Endothelial cell of umbilical vein (primary cell): ENCODE results near the gene SEMA5A. TPM values are rescaled to one million over a fixed set of nuclear protein-coding genes. Genes with fewer than 3 reads are reported as not detected.

Source experiments
- BruUV-seq: library from RNA; stranded (reverse); fragments of 400-500 nt; replicated peaks from 2 replicates; lab custom pipeline; 2021; lab: Mats Ljungman, UMichigan
- CTCF ChIA-PET: fragments of 300-600, 350-600 bp; sonication (Branson Sonifier 250); formaldehyde crosslinking; loops from one replicate; lab custom pipeline; 2021; ENCODE audit warnings: antibody characterized with exemption, inconsistent platforms; lab: Charles Lee
- POLR2A ChIA-PET: fragments of 300-600, 350-600 bp; sonication (Branson Sonifier 250); formaldehyde crosslinking; loops from one replicate; lab custom pipeline; 2021; ENCODE audit warnings: antibody characterized with exemption, inconsistent platforms; lab: Charles Lee
- DNase-seq: peaks from one replicate; pipeline ENCODE4 v3.0.0-alpha.2; 2011; ENCODE audit warnings: low read depth, low spot score
- FAIRE-seq: peaks from 2 replicates; lab custom pipeline; 2011; peaks lifted over from hg19 to GRCh38; lab: Jason Lieb, UNC
- H2AFZ ChIP-seq: 2 replicates; pipeline ENCODE4 v1.6.0; 2012; ENCODE audit warnings: low read depth, low read length, control low read depth, inconsistent platforms
- H3K27ac ChIP-seq: 2 replicates; pipeline ENCODE4 v1.5.1; 2011; ENCODE audit warnings: low read depth, mild to moderate bottlenecking, control low read depth, low read length, moderate library complexity; ENCODE audit not compliant: insufficient read depth
- H3K27me3 ChIP-seq, 2 experiments: 2 replicates each; pipeline versions ENCODE4 v1.6.0 to v1.6.1; 2011; ENCODE audit warnings: low read length in 2 of 2, mixed read lengths in 1 of 2; ENCODE audit not compliant: control insufficient read depth in 2 of 2, insufficient read depth in 2 of 2
- H3K36me3 ChIP-seq, 2 experiments: 2 replicates in 1 of 2; 3 replicates in 1 of 2; pipeline ENCODE4 v1.5.1; 2011; ENCODE audit warnings: low read length in 2 of 2, mild to moderate bottlenecking in 1 of 2, moderate library complexity in 1 of 2; ENCODE audit not compliant: control insufficient read depth in 2 of 2, insufficient read depth in 2 of 2; ENCODE audit errors: extremely low read depth in 1 of 2
- H3K4me1 ChIP-seq: 3 replicates; pipeline ENCODE4 v1.5.1; 2011; ENCODE audit warnings: mild to moderate bottlenecking, low read length; ENCODE audit not compliant: control insufficient read depth, insufficient read depth; ENCODE audit errors: extremely low read depth
- H3K4me2 ChIP-seq: 2 replicates; pipeline ENCODE4 v1.6.1; 2011; ENCODE audit warnings: low read length, control low read depth, mixed read lengths; ENCODE audit not compliant: insufficient read depth
- H3K4me3 ChIP-seq, 3 experiments: fragments of 200-600 bp in 1 of 3; sonication (generic), shearing (Covaris generic) in 1 of 3; replicated peaks in 1 of 3; 2 replicates each; pipeline ENCODE4 v1.5.1; 2011 to 2016; ENCODE audit warnings: control low read depth in 3 of 3, low read length in 3 of 3, mild to moderate bottlenecking in 2 of 3, inconsistent platforms in 1 of 3, low read depth in 1 of 3, moderate library complexity in 1 of 3; ENCODE audit not compliant: insufficient read depth in 1 of 3
- H3K79me2 ChIP-seq: 2 replicates; pipeline ENCODE4 v1.6.0; 2012; ENCODE audit warnings: low read length, inconsistent platforms; ENCODE audit not compliant: control insufficient read depth, insufficient read depth
- H3K9ac ChIP-seq: replicated peaks from 2 replicates; pipeline ENCODE3; 2011; ENCODE audit warnings: low read length, control low read depth; ENCODE audit not compliant: insufficient read depth; ENCODE audit errors: extremely low read depth
- H3K9me1 ChIP-seq: replicated peaks from 3 replicates; pipeline ENCODE4 v1.6.0; 2011; ENCODE audit warnings: mild to moderate bottlenecking, low read length; ENCODE audit not compliant: control insufficient read depth, insufficient read depth; ENCODE audit errors: extremely low read depth
- H3K9me3 ChIP-seq: replicated peaks from 2 replicates; pipeline ENCODE4 v1.5.1; 2012; ENCODE audit warnings: low read length, inconsistent platforms; ENCODE audit not compliant: control insufficient read depth, insufficient read depth
- H4K20me1 ChIP-seq: replicated peaks from 2 replicates; pipeline ENCODE3; 2011; ENCODE audit warnings: mild to moderate bottlenecking, low read length; ENCODE audit not compliant: control insufficient read depth, insufficient read depth; ENCODE audit errors: extremely low read depth
- EZH2 ChIP-seq: IDR thresholded peaks from 2 replicates; pipeline ENCODE4 v1.6.1; 2012; ENCODE audit warnings: borderline replicate concordance, low read depth, mild to moderate bottlenecking, moderate library complexity, low read length, inconsistent platforms; ENCODE audit not compliant: severe bottlenecking
- FOS ChIP-seq: IDR thresholded peaks from 2 replicates; pipeline ENCODE4 v1.6.1; 2011; ENCODE audit warnings: mild to moderate bottlenecking, low read length, moderate library complexity, borderline replicate concordance; ENCODE audit not compliant: insufficient read depth
- GATA2 ChIP-seq: IDR thresholded peaks from 2 replicates; pipeline ENCODE4 v1.7.0; 2011; ENCODE audit warnings: low read depth, mild to moderate bottlenecking, moderate library complexity, mixed read lengths, low read length; ENCODE audit not compliant: insufficient read length, insufficient read depth
- JUN ChIP-seq: IDR thresholded peaks from 2 replicates; pipeline ENCODE4 v1.6.1; 2011; ENCODE audit warnings: borderline replicate concordance, low read depth; ENCODE audit not compliant: insufficient read length, insufficient read depth
- MYC ChIP-seq: IDR thresholded peaks from one replicate; pipeline ENCODE4 v1.6.1; 2011; ENCODE audit warnings: mild to moderate bottlenecking, low read depth, low read length
- POLR2A ChIP-seq: IDR thresholded peaks from 2 replicates; pipeline ENCODE4 v1.6.1; 2012; ENCODE audit warnings: low read depth, mild to moderate bottlenecking, control low read depth, low read length
- POLR2AphosphoS5 ChIP-seq: IDR thresholded peaks from 2 replicates; pipeline ENCODE4 v1.6.1; 2012; ENCODE audit warnings: low read depth, mild to moderate bottlenecking, control low read depth, low read length, moderate library complexity; ENCODE audit not compliant: insufficient read depth
- dilution Hi-C: fragments of 300-500 bp; cut with MboI; formaldehyde crosslinking; loops from one replicate; pipeline ENCODE4 v1.15.0; 2019; ENCODE audit warnings: low sequenced_read_pairs; ENCODE audit not compliant: extremely low pct_ligation_motif_present
- intact Hi-C: fragments of 100-400 bp; cut with micrococcal nuclease; formaldehyde crosslinking; loops from one replicate; pipeline ENCODE4 v1.10.0; 2022
- polyA plus RNA-seq, 4 experiments: library from polyadenylated mRNA; depleted of rRNA in 3 of 4; stranded (reverse) in 3 of 4; unstranded in 1 of 4; fragments of >200 nt; gene quantifications; 2 replicates each; pipeline versions ENCODE4 v1.2.1 to v1.2.3, GENCODE V29; 2011 to 2012; ENCODE audit warnings: missing spikeins in 1 of 4
- total RNA-seq: library from RNA; stranded (reverse); gene quantifications from 2 replicates; pipeline ENCODE4 v1.2.3, GENCODE V29; 2021
- TF ChIP-seq, protein P1 (sequence below), 2 donors: IDR thresholded peaks; 1 replicate in 1 of 2; 2 replicates in 1 of 2; pipeline ENCODE4 v1.5.1; 2011; ENCODE audit warnings: low read length in 2 of 2, mild to moderate bottlenecking in 2 of 2, moderate library complexity in 2 of 2, control low read depth in 1 of 2, inconsistent platforms in 1 of 2, low read depth in 1 of 2; ENCODE audit not compliant: insufficient read depth in 1 of 2; ENCODE audit errors: extremely low read depth in 1 of 2
- TF ChIP-seq, protein P2 (sequence below): IDR thresholded peaks from 2 replicates; pipeline ENCODE4 v1.6.1; 2011; ENCODE audit not compliant: insufficient read depth, insufficient read length

SEMA5A gene
- total and polyA plus RNA-seq, 2 donors (not counting 3 experiments of a cell fraction or from before 2014, with no cell fraction given), result 0.04 to 0.06 TPM

DNA sequence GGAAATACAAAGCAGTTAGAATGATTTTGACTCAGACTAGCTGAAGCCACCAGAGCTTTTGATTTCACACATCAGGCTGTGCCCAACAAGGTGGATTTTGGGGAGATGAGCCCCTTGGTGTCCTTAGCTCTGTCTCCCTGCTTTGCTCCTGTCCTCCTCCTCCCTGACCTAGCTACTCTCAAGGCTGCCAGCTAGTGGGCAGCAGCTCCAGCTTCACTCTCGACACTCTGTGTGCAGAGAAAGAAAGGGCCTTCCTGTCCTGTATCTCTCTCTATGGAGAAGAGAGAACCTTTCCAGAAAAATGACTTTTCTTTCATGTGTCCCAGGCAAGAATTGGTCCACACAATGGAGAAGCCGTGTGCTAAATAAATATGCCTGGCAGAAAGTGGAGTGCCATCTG lies 446.2 kb downstream of the SEMA5A start:
- intact Hi-C loops, result no loop called here

DNA sequence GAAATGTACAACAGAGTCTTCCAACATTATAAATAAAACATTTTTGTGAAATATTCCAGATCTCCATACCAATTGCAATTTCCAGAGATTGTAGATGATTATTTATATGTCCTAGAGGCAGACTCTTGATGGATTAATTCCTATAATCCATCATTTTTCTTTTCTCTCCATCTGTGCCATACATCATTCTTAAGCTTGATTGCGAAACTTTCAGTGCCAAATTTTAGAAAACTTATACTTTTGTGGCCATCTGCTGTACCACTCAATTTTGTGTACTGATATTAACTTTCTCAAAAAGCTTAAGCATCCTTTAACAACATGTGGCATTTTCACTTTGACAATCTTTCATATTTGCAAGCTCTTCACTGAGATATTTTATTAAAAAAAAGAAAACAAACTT lies 446.9 kb downstream of the SEMA5A start:
- Histone ChIP-seq H3K36me3 (no peaks in the 10 kb centered on the region), H4K20me1 (no peaks in the 10 kb centered on the region), H2AFZ (no peak overlapping the region), H3K9ac (no peak overlapping the region), H3K9me1 (no peaks in the 10 kb centered on the region), H3K79me2 (no peaks in the 10 kb centered on the region), H3K27ac (no peak overlapping the region), H3K4me1 (no peaks in the 10 kb centered on the region), H3K4me2 (no peak overlapping the region), H3K4me3 (no peak overlapping the region), H3K27me3 (no peaks in the 10 kb centered on the region), H3K9me3 (no peaks in the 10 kb centered on the region)
- DNase-seq (no peak), FAIRE-seq (no peak)
- POLR2A ChIA-PET, result no interaction called here
- CTCF ChIA-PET, result interaction anchor here (0.8 kb wide), 1 partner anchor 100 kb away, joined by 3 read pairs; no protein-coding TSS in a partner anchor
- dilution Hi-C loops (no loop called here), intact Hi-C loops (no loop called here)
- BruUV-seq, result no TSS peak
- no peak for TF ChIP-seq JUN
- TF ChIP-seq POLR2A, result no peak
- TF ChIP-seq GATA2, result no peak
- TF ChIP-seq MYC, result no peak
- TF ChIP-seq, protein P1, sequence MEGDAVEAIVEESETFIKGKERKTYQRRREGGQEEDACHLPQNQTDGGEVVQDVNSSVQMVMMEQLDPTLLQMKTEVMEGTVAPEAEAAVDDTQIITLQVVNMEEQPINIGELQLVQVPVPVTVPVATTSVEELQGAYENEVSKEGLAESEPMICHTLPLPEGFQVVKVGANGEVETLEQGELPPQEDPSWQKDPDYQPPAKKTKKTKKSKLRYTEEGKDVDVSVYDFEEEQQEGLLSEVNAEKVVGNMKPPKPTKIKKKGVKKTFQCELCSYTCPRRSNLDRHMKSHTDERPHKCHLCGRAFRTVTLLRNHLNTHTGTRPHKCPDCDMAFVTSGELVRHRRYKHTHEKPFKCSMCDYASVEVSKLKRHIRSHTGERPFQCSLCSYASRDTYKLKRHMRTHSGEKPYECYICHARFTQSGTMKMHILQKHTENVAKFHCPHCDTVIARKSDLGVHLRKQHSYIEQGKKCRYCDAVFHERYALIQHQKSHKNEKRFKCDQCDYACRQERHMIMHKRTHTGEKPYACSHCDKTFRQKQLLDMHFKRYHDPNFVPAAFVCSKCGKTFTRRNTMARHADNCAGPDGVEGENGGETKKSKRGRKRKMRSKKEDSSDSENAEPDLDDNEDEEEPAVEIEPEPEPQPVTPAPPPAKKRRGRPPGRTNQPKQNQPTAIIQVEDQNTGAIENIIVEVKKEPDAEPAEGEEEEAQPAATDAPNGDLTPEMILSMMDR (IDR thresholded peaks at IDR 0.05; ENCODE audit: extremely low read depth in 1 of 2, insufficient read depth in 1 of 2, low read depth in 1 of 2, low read length in 2 of 2), result no peak
- no peak for TF ChIP-seq POLR2AphosphoS5
- no peak for TF ChIP-seq FOS
- TF ChIP-seq EZH2, result no peak
- TF ChIP-seq, protein P2, sequence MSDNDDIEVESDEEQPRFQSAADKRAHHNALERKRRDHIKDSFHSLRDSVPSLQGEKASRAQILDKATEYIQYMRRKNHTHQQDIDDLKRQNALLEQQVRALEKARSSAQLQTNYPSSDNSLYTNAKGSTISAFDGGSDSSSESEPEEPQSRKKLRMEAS, result no peak

More for the DNA sequence above, 446.2 kb downstream of the SEMA5A start:
- FAIRE-seq (no peak), DNase-seq (no peak)
- H3K27ac ChIP-seq, result no peak overlapping the region
- no peaks in the 10 kb centered on the region for H3K36me3 ChIP-seq
- no peak overlapping the region for H3K4me2 ChIP-seq
- CTCF ChIA-PET, result interaction anchor here (0.8 kb wide), 1 partner anchor 100 kb away, joined by 3 read pairs; no protein-coding TSS in a partner anchor
- no peak overlapping the region for H3K4me3 ChIP-seq
- POLR2A ChIA-PET, result no interaction called here
- no peaks in the 10 kb centered on the region for H3K9me3 ChIP-seq
- TF ChIP-seq FOS (no peak), POLR2AphosphoS5 (no peak), GATA2 (no peak), POLR2A (no peak), MYC (no peak)
- TF ChIP-seq, protein P1 (IDR thresholded peaks at IDR 0.05; ENCODE audit: extremely low read depth in 1 of 2, insufficient read depth in 1 of 2, low read depth in 1 of 2, low read length in 2 of 2), result no peak
- H3K9me1 ChIP-seq, result no peaks in the 10 kb centered on the region
- H3K4me1 ChIP-seq, result no peaks in the 10 kb centered on the region
- H2AFZ ChIP-seq, result no peak overlapping the region
- no peaks in the 10 kb centered on the region for H4K20me1 ChIP-seq
- dilution Hi-C loops, result no loop called here
- H3K9ac ChIP-seq, result no peak overlapping the region
- H3K27me3 ChIP-seq, result no peaks in the 10 kb centered on the region
- no peaks in the 10 kb centered on the region for H3K79me2 ChIP-seq
- no TSS peak for BruUV-seq
